Stimulated activated CD8-positive, alpha-beta memory T cell treated with anti-CD3 and anti-CD28 coated beads, Interleukin-4, amount 100 ng/mL, for 4 hours (primary cell): ENCODE results near the gene NKTR.

Experiments
- DNase-seq, 2 donors: peaks; one replicate each; pipeline ENCODE4 v3.0.0-alpha.2; 2020; ENCODE audit warnings: low read depth in 2 of 2, low spot score in 1 of 2

The NKTR gene

DNA sequence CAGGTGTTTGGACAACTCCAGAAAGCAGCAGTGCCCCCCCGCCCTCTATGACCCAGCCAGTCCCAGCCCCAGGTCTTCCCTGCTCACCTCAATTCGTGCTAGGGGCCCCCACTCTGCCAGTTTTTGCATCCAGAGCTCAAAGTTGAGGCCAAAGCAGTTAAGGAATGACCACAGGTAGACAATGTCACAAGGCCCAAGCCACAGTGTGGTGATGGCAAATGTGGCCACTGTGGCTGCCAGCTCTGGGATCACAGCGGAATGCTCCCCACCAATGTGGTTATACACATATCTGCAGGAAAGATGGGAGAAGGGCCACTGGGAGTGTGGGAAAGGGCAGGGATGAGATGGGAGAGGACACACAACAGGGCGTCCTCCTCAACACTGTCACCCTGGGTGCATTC is 93.0 kb downstream of the NKTR start:
- no peak for DNase-seq

DNA sequence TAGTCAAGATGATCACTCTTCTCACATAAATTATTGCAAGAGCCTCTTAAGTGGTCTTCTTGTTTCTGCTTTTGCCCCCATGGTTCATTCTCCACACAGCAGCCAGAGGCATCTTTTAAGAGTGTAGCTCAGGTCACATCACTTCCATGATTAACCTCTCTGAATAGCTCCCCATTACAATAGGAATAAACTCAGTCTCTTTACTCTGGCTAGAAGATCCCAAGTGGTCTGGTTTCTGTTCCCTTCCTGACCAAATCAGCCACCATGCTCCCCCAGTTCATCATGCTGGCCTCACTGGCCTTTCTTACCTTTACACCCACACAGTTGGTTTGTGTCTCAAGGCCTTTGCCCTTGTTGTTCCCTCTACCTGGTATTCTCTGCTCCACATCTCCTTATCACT is 93.9 kb downstream of the NKTR start:
- no peak for DNase-seq

DNA sequence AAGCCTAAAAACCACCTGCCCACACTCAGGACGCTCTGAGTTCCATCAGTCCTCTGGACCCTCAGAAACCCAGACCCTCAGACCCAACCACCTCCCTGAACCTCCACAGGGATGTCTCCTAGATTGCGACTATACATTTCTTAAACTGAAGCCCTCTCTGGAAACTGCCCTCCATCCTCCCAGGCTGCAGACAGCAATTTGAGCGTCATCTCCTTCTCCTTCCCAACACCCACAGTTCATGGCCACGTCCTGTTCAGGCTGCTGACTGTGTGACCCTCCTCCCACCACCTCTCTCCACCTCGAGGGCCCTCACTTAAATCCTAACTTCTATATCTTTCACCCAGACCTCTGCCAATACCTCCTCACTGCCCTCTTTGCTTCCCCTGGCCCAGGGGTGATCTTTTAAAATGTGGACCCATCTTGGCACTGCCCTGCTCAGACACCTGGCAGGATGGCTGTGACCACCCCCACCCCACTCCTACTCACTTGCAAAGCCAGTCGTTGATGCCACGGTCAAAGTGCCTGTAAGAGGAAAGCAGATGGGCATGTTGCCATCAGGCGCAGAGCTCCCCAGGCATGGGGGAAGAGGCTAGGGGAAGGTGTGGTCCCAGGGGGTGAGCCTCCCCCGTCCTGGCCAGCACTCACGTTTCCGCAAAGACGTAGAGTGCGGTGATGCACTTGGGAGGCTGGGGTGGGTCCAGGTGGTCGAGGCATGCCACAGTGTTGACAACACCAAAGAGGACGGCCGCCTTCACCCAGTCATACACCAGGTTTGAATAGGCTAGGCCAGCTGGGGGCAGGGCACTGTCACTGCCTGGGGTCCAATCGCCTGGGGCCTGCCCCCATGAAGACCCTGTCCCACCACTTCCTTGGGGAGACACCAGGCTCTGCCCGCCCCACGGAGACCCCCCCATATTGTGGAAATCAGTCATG is 96.1 kb downstream of the NKTR start:
- DNase-seq: no peak

DNA sequence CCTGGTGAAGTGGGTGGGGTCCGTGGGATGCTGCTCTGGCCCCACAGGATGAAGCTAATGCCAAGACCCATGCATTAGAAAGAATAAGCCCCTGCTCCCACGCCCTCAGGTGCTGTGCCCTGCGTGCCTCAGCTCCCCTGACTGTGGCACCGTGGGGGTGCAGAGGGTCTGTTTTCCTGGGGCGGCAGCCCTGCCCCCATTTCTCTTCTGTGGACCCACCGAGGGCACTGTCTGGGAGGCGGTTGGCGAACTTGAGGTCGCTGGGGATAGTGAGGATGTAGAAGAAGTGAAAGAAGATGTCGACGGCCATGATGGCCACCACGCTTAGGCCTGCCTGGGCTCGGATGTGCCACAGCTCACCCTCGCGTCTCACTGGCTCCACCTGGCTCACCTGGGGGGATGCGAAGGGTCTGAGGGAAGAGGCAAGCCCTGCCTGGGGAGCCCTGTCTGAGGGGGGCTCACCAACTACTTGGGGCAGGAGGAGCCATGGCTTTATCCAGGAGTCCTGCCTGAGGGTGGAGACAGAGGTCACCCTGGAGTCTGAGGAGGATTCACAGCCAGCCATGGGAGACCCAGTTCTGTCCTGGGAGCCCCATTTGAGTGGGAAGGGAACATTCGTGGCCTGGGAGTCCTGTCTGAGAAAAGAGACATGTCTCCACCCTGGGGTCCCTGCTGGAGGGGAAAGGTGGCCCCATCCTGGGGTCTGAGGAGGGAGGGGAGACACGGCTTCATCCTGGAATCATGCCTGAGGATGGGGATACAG is 97.0 kb downstream of the NKTR start:
- DNase-seq: no peak
